Glutamatergic neuron (in vitro differentiated cells): ENCODE data around the gene HERPUD1. TPM values are rescaled to one million over a fixed set of nuclear protein-coding genes. Genes with fewer than 3 reads are reported as not detected.

ENCODE experiments used
- DNase-seq: peaks from one replicate; pipeline ENCODE4 v3.0.0; 2022
- H3K27ac Mint-ChIP-seq: one replicate; pipeline ENCODE4 v1.8.0; 2020; ENCODE audit warnings: mild to moderate bottlenecking, mixed read lengths, inconsistent platforms; ENCODE audit not compliant: unreplicated experiment
- H3K27me3 Mint-ChIP-seq: one replicate; pipeline ENCODE4 v1.8.0; 2020; ENCODE audit warnings: mild to moderate bottlenecking, moderate library complexity, mixed read lengths, inconsistent platforms; ENCODE audit not compliant: unreplicated experiment
- H3K36me3 Mint-ChIP-seq: one replicate; pipeline ENCODE4 v1.8.0; 2020; ENCODE audit warnings: mild to moderate bottlenecking, mixed read lengths, inconsistent platforms; ENCODE audit not compliant: unreplicated experiment
- H3K4me1 Mint-ChIP-seq: one replicate; pipeline ENCODE4 v1.8.0; 2020; ENCODE audit warnings: mild to moderate bottlenecking, low read depth, mixed read lengths, inconsistent platforms; ENCODE audit not compliant: unreplicated experiment
- H3K4me3 Mint-ChIP-seq: one replicate; pipeline ENCODE4 v1.8.0; 2020; ENCODE audit warnings: mild to moderate bottlenecking, mixed read lengths, inconsistent platforms; ENCODE audit not compliant: unreplicated experiment
- H3K9me3 Mint-ChIP-seq: one replicate; pipeline ENCODE4 v1.8.0; 2020; ENCODE audit warnings: mild to moderate bottlenecking, moderate library complexity, mixed read lengths, inconsistent platforms; ENCODE audit not compliant: unreplicated experiment
- total RNA-seq: library from RNA; stranded (reverse); fragmentation: NEBNext Ultra II Directional; extraction: Animal tissue kit (Norgen Biotek cat#: 25700); gene quantifications from one replicate; pipeline ENCODE4 v1.2.1, GENCODE V29; 2021; ENCODE audit not compliant: unreplicated experiment
- TF ChIP-seq, protein P1 (sequence below): fragments of 200-600 bp; sonication (generic); IDR thresholded peaks from one replicate; pipeline ENCODE4 v1.5.0; 2021; ENCODE audit not compliant: partially characterized antibody, unreplicated experiment

The HERPUD1 gene
- total RNA-seq, 1 donor from 2014 or later, result 160 TPM

DNA sequence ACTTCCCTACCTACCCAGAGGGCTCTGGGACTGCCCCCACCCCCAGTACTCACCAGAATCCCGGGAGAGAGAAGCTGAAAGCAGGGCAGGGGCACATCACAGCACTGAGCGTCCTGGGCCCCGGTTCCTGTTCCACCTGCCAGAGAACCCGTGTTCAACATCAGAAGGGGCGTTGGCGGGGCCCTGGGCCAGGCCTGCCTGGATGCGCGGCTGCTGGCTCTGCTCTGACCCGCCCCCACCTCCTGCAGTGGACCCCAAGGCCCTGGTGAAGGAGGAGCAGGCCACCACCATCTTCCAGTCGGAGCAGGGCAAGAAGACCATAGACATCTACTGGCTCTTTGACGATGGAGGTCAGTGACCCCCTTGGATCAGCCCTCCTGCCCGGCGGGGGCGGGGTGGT, 39.2 kb upstream of the HERPUD1 start:
- Mint-ChIP-seq H3K4me1 (no peaks in the 10 kb centered on the region), H3K9me3 (peaks cover 2% of the 10 kb centered on the region), H3K36me3 (no peaks in the 10 kb centered on the region), H3K4me3 (no peak overlapping the region), H3K27me3 (peaks cover 2% of the 10 kb centered on the region), H3K27ac (no peak overlapping the region)
- no peak for DNase-seq
- TF ChIP-seq, protein P1, sequence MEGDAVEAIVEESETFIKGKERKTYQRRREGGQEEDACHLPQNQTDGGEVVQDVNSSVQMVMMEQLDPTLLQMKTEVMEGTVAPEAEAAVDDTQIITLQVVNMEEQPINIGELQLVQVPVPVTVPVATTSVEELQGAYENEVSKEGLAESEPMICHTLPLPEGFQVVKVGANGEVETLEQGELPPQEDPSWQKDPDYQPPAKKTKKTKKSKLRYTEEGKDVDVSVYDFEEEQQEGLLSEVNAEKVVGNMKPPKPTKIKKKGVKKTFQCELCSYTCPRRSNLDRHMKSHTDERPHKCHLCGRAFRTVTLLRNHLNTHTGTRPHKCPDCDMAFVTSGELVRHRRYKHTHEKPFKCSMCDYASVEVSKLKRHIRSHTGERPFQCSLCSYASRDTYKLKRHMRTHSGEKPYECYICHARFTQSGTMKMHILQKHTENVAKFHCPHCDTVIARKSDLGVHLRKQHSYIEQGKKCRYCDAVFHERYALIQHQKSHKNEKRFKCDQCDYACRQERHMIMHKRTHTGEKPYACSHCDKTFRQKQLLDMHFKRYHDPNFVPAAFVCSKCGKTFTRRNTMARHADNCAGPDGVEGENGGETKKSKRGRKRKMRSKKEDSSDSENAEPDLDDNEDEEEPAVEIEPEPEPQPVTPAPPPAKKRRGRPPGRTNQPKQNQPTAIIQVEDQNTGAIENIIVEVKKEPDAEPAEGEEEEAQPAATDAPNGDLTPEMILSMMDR, result no peak

DNA sequence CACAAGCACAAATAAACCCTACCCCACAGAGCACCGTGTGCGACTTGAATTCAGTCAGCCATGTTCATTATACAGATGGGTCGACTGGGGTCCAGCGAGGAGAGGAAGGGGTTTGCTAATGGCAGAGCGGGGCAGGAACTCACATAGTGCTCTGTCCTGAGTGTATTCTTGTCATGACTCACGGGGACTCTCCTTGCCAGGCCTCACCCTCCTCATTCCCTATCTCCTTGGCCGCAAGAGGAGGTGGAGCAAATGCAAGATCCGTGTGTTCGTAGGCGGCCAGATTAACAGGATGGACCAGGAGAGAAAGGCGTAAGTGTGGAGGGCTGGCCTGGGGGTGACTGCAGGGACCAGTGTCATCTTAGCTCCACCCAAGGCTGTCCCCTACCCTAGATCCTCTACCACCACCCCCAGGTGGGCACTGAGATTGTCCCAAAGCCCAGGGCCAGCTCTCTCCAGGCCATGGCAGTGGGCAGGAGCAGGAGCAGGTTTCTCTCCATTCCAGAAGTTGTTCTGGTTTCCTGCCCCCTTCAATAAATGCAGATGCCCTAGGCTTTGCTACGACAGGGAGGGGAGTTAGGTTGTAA, 37.5 kb upstream of the HERPUD1 start:
- H3K4me1 Mint-ChIP-seq, result no peaks in the 10 kb centered on the region
- H3K27ac Mint-ChIP-seq, result no peak overlapping the region
- no peaks in the 10 kb centered on the region for H3K36me3 Mint-ChIP-seq
- DNase-seq, result no peak
- TF ChIP-seq, protein P1, result no peak
- H3K4me3 Mint-ChIP-seq, result no peak overlapping the region
- H3K9me3 Mint-ChIP-seq, result peaks cover 2% of the 10 kb centered on the region
- peaks cover 2% of the 10 kb centered on the region for H3K27me3 Mint-ChIP-seq

DNA sequence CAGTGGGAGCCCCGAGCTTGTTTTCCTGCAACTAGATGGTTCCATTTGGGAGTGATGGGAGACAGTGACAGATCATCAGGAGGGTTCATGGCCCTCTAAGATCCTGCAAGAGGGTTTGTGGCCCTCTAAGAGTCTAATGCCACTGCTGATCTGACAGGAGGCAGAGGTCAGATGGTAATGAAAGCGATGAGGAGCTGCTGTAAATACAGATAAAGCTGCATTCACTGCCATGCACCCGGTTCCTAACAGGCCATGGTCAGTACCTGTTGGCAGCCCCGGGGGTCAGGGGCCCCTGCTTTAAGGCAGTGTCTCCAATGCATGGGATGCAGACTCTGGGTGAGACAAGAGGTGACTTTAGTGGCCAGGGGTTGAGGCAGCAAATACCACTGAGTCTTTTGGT, 36.1 kb upstream of the HERPUD1 start:
- peaks cover 2% of the 10 kb centered on the region for H3K27me3 Mint-ChIP-seq
- H3K4me3 Mint-ChIP-seq, result no peak overlapping the region
- no peak for DNase-seq
- H3K9me3 Mint-ChIP-seq, result peaks cover 2% of the 10 kb centered on the region
- H3K4me1 Mint-ChIP-seq, result no peaks in the 10 kb centered on the region
- H3K27ac Mint-ChIP-seq, result no peak overlapping the region
- no peaks in the 10 kb centered on the region for H3K36me3 Mint-ChIP-seq
- TF ChIP-seq, protein P1, result no peak

DNA sequence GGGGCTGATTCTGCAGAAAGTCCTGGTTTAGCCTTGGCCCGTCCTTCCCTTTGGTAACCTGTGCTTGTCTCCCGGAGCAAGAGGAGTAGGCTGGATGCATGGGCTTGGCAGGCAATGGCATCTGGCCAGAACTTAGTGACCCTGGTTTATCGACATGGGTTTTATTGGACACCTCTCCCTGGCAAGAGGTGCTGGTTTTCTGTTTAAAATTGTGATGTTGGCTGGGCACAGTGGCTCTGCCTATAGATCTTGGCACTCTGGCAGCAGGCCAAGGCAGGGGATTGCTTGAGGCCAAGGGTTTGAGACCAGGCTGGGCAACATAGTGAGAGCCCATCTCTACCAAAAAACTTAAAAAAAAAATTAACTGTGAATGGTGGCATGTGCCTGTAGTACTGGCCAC, 35.7 kb upstream of the HERPUD1 start:
- Mint-ChIP-seq H3K9me3 (peaks cover 4% of the 10 kb centered on the region), H3K27ac (no peak overlapping the region), H3K36me3 (no peaks in the 10 kb centered on the region), H3K4me1 (no peaks in the 10 kb centered on the region), H3K27me3 (peaks cover 4% of the 10 kb centered on the region), H3K4me3 (no peak overlapping the region)
- TF ChIP-seq, protein P1, result no peak
- DNase-seq, result no peak

DNA sequence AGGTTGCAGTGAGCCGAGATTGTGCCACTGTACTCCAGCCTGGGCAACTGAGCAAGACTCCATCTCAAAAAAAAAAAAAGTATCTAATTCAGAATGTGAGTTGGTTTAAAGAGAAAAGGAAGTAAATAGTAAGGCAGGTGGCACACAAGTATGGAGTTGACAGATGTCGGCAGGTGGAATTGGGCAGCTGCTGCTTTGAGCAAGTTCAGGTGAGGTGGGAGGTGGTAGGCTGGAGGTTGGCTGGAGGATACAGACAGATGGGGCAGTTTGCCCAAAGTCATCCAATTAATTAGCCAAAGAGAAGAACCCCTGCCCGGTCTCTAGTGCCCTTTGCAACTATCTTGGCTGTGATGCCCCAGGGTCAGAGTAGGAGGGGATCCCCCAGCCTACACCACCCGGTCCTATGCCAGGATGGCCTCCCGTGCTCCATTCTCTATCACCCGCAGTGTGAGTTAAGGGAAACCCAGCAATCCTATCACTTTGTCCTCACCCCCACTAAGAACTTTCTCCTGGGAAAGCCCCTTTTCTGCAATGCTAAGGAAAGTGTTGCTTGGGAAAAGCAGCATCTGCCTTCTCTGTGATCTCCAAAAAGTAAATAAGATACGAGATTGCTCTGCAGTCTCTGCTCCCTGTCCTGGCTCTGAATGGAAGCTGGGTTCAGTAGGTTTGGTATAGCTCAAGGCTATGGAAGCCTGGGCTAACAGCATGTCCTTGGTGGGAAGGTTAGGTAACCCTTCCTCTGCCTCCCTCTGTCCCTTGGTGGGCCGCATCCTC, 34.7 kb upstream of the HERPUD1 start:
- TF ChIP-seq, protein P1, result no peak
- H3K9me3 Mint-ChIP-seq, result peaks cover 4% of the 10 kb centered on the region
- no peak for DNase-seq
- no peak overlapping the region for H3K4me3 Mint-ChIP-seq
- peaks cover 5% of the 10 kb centered on the region for H3K27me3 Mint-ChIP-seq
- no peaks in the 10 kb centered on the region for H3K36me3 Mint-ChIP-seq
- no peaks in the 10 kb centered on the region for H3K4me1 Mint-ChIP-seq
- H3K27ac Mint-ChIP-seq, result no peak overlapping the region
